Stimulated activated CD8-positive, alpha-beta memory T cell treated with anti-CD3 and anti-CD28 coated beads, Interleukin-15, amount 100 ng/mL, for 48 hours (primary cell): ENCODE measurements around the gene ABCG5.

Experiments
- DNase-seq, 2 donors: peaks; one replicate each; pipeline ENCODE4 v3.0.0-alpha.2; 2020; ENCODE audit warnings: low read depth in 2 of 2

The ABCG5 gene

DNA sequence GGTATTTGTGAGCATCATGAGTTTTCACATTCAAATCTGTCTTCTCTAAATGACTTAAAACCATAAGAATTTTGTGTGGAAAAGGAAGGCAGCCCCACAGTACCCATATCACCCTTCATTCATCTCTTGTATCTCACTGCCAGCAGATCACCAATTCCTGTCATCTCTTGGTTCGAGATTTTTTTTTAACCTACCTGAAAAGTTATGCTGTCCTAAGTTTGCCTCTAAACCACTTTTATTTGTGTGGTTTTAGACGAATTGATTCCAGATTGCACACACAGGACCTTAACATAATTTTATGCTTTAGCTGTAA is 32.0 kb downstream of the ABCG5 start:
- no peak for DNase-seq

DNA sequence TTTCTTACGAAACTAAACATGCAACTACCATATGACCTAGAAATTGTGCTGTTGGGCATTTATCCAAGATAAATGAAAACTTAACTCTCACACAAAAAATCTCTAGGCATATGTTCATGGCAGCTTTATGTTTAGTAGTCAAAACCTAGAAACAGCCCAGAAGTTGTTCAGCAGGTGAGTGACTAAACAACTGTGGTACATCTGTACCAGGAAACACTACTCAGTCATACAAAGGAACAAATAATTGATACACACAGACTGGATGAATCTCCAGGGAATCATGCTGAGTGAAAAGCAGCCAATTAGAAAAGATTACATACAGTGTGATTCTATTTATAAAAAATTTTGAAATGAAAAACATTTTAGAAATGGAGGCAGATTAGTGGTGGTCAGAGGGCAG is 35.5 kb downstream of the ABCG5 start:
- no peak for DNase-seq

DNA sequence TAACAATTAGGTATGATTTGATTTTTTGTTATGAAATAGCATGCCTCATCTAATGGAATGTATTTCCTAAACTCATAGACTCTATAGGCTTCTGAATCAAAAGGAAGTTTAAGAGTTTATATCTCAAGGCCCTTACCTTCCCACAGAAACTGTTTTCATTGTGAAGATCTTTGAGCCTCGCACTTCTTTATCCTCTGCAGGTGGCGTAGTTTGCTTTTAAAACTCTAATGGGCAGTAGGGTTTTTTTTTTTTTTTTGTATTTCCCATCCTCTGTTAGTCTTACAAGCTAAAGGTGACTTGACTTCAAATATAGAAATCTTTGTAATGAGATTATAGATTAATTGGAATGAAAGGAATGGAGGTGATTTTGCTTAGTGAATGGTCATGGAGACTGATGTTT is 36.5 kb downstream of the ABCG5 start:
- no peak for DNase-seq

DNA sequence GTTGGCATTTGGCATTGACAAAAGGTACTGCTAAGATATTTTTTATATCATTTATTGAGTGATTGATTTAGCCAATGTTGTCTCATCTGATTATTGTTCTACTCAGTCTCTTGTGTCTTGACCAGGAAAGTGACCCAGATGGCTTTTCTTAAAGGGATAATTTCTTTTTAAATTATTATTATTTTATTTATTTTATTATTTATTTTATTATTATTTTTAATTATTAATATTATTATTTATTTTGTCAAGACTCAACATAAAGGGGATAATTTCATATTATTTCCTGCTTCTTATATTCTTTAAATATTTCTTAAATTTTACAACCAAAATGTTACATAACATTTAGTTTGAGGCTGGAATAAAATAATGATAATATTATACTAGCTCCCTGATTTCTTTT is 37.7 kb downstream of the ABCG5 start:
- DNase-seq, result no peak

DNA sequence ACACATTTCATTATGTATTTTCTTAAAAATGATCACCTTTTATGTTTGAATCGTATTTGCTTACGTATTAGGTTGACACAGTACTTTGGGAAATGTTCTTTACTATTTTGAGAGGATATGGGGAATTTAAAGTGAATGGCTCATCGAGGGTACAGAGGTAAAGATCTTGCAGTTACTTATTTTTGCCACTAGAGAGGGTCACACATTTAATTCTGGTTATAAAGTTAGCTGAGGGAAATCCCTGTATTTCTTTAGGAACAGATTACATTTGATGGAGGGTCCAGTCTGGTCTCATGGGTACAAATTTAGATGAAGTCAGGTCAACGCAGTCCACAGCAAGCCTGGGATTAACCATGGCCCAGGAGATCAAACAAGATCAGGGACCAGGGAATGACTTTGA is 40.3 kb downstream of the ABCG5 start:
- DNase-seq, result no peak

DNA sequence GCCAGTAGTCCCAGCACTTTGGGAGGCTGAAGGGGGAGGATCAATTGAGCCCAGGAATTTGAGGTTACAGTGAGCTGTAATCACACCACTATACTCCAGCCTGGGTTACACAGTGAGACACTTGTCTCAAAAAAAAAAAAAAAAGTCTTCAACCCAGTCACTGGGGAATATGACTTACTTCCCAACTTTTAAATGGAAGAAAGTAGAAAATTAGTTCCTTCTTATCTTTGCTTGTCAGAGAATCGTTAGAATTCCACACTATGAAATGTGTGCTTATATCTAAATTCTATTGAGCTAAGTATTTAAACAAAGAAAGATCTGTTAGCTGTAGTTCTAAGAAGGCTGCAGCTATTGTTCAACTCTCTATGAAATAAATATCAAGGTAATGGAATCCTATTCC is 42.4 kb downstream of the ABCG5 start:
- DNase-seq, result no peak

DNA sequence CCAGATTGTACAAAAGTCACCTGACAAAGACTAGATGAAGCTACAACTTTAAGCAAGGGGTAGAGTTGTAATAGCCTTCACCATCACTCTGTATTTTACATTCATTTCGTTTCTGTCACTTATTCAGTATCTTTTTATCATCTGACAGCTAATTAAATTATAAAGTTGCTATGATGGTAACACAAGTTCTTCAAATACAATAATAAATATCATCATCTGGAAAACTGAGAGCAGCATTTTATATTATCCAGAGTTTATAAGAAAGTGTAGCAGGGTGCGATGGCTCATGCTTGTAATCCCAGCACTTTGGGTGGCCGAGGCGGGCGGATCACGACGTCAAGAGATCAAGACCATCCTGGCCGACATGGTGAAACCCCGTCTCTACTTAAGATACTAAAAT is 43.7 kb downstream of the ABCG5 start:
- no peak for DNase-seq

DNA sequence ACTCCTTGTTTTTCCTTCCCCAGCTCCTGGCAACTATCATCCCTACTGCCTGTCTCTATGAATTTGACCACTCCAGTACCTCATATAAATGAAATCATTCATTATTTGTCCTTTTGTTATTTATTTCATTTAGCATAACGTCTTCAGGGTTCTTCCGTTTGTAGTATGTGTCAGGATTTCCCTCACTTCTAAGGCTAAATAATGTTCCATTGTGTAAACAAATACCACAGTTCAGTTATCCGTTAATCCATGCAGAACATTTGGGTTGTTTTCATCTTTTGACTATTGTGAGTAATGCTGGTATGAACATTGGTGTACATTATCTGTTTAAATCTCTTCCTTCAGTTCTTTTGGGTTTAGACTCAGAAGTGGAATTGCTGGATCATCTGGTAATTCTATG is 46.0 kb downstream of the ABCG5 start:
- no peak for DNase-seq

DNA sequence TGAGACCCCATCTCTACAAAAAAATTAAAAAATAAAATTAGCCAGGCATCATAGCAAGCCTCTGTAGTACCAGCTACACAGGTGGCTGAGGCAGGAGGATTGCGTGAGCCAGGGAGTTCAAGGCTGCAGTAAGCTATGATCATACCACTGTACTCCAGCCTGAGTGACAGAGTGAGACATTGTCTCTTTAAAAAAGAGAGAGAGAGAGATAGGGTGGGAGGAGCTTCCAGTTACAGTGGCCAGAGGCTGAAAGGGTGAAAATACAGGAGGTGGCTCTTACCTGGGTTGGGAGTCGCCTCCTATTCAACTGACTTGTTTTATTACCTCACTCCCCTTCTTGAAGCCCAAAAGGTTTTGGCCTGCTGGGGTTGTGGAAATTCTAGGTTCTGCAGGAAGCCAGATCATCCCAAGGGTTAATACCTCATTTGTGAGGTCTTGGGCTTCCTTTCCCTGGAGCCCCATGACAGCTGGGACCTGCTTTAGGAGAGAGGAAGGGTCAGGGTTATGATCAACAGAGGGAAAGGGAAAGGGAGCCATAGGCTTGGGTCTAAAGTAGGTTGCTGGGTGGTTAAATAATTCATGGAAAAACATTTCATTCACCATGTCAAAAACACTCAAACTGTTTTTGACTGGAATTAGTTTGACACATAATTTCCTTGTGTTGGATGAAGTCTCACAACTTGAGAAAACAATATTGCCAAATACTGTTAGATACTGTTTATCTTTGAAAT is 47.4 kb downstream of the ABCG5 start:
- DNase-seq, result no peak

DNA sequence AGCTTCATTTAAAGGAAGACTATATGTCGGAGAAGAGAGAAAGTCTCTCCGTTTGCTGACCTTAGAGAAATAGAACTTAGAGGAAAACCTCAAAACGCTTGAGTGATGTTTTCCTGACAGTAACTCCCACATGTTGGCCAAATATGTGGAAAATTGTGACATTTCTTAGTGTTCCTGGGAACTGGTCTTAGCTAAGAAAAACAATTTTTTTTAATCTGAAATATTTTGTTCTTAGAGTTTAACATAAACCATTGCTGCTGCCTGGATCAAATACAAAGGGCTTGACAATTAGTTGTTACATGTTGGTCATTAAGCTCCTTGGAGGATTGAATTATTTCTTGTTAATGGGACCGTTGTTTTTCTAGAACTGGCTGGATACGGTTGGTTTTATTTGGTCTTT is 48.5 kb downstream of the ABCG5 start:
- no peak for DNase-seq

DNA sequence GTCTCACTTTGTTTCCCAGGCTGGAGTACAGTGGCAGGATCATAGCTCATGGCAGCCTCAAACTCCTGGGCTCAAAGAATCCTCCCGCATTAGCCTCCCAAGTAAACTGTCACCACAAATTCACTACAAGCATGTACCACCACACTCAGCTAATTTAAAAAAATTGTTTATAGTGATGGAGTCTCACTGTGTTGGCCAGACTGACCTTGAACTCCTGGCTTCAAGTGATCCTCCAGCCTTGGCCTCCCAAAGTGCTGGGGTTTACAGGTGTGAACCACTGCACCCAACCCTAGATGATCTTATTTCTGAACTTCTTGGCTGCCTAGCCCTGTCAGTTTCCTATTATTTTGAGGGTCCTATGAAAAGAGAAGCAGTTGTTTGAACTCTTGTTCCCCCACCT is 50.0 kb downstream of the ABCG5 start:
- DNase-seq, result no peak

DNA sequence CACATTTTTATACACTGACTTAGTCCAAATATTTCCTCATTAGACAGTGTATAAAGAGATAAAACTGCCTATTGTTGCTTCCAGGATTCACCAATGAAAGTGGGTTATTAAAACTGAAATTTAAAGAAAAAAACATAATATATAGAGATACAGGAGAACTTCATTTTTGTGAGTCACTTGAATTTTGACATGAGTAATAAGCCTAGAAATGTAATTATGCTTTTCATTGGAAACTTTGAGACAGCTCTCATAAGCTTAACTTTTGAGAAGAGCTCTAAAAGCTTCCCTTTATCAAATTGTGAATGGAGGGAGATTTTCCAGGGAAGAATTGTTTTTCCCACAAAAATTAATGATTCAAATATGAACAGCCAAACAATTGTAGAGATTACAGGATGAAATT is 50.7 kb downstream of the ABCG5 start:
- no peak for DNase-seq

DNA sequence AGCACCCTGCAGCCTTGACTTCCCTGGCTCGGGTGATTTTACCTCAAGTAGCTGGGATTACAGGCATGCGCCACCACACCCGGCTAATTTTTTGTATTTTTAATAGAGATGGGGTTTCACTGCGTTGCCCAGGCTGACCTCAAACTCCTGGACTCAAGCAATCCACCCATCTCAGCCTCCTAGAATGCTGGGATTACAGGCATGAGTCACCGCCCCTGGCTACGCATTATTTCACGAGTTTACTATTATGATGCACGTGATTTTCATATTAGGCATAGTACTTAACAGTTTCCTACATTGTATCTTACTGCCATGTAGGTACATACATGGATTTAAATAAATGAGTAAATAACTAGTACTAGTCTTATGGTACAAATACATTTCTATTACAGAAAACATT is 60.4 kb downstream of the ABCG5 start:
- no peak for DNase-seq

DNA sequence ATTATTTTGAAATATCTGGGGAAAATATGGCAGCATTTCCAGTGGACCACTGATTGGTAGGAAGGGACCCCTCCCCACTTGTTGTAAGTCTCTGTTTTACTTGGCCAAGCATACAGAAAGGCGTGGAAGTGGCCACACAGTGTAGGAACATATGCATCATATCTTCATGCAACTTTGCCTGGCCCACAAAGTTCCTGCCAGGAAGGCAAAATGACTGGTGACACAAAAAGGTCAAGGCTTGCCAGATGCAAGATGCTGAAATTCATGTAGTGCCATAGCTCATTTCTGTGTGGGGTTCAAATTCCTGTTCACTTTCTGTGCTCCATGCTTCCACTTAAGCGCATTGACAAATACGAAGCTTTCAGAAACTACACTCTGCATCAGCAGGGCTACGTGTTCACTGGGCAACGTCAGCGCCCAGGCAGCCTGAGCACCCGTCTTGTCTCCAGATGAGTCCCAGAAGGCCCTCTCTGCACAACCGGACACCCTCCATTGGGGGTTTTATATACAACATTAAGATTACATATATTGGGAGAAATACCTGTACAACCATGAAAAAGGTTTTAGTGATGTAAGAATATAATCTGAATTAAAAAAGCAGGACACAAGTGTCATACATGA is 61.2 kb downstream of the ABCG5 start:
- DNase-seq, result peak; percentile 9 to 27

DNA sequence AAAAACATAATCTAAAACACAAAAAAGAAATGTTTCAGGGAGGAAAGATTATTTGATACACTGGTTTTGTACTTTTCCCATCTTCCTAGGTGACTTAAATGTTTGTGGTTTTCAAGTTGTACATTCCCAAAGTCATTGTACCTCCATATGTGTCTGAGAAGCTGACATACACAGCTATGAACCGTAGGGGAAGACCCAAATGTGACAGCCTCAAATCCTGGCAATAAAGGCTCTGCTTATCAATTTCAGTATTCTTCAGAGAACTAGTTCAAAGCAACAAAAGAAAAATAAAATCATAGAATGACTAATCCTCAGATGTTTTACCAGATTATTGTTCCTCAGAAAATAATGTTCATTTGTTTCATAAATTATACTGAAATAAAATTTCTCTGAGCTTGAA is 62.3 kb downstream of the ABCG5 start:
- DNase-seq, result no peak

DNA sequence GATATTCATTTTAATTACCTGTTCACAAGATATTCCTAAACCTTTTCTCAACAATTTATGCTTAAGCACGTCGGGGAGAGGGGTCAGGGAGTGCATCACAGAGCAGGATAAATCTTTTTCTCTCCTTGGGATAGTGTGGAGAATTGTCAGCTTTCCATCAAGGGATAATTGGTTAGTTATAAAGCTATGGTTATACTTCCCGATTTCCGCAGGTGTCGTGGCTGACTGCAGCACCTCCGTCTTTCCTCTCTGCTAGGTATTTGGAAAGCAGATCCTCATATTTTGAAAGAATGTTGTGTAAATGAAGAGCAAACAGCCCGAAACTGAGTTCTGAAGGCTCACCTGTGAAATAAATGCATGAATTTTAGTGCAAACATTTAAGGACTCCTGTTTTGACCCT is 64.0 kb downstream of the ABCG5 start:
- DNase-seq, result no peak

DNA sequence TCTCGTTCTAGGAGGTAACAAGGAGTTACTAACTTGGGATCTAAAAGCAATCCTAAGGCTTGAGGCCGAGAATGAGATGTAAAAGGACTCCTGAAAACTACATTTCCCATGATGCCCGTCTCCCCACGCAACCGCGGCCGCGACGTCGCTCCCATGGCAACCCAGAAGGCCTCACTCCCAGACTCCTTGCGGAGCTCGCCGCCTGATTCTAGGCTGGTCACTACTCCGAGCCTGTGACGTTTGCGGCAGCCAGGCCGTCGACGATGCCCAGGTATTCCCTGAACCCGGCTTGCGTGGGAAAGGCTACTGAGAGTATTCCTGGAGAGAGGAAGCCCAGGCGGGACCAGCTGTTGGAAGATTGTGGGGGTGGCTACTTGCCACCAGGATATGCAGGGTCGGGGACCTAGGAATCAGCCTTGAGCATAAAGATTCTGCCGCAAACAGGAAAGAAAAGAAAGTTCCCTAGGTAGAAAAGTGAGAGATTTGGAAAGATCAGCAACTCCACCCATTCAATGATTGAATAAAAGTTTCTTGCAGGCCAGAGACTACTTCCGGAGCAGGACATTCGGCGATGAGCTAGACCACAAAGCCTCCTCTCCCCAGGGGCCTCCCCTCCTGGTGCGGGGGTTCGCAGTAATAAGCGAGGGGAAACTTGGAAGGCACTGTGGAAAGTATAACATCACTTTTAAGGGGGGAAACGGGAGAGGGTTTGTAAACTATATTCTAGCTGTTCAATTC is 64.6 kb downstream of the ABCG5 start, which contains the start of gene DYNC2LI1:
Gene DYNC2LI1, plus strand, starts transcription at position 164 of the 738 bp plus-strand sequence. Its CDS starts 100 bp downstream, at position 264.
- peak; percentile 75 to 80 for DNase-seq

DNA sequence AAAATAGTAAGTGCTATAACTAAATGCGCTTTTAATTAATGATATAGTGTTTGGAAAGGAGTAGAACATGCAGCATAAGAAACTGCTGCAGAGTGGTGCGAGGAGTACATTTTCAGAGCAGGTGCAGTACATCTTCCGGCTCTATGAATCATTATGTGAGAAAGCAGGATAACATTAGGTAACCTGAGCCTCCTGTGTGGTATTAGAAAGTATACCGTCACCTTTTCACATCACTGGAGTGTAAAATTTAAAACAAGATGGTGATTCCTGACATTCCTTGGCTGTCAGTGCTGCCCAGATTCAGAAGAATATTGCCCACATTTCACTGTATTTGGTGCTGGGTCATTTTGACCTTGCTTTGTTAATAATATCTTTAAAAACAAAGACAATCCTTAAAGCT is 72.6 kb downstream of the ABCG5 start:
- DNase-seq, result no peak

DNA sequence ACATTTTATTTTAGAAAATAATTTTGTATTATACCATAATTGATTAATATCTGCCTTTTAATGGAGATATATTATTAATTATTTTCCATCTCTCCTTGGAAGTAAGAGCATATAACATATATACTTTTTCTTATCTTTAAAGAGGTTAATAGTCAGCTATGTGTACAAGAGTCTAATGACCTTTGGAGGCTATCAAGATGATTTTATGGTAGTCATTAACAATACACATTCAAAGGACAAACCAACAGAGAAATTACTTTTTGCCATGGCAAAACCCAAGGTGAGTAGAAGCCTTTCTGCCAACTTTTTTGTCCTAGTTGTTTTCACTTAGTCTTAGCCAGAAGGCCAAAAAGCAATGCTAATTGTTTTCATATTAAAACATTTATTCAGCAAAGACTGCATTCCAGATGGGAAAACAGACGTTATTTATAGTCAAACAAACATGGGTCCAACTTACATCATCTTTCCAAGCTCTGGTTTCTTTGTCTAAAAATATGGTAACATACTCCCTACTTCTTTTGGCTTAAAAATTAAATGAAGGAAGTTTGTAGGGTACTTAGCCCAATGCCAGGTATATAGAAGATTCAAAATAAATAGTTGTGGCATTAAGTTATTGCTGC is 74.4 kb downstream of the ABCG5 start:
- DNase-seq, result no peak

DNA sequence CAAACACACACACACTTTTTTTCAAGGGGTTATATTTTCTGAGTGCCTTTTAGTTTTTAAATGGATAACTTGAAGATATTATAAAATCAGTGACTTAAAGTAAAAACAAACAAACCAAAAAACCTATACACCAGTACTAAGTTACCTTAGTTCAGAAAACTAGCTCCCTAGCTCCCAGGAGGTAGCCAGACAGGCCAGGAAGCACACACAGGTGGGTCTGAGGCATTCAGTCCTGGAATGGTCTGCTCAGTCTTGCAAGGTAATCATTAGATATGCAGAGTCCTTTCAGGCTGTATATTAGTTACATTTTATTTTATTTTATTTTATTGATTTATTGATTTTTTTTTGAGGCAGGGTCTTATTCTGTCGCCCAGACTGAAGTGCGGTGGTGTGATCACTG is 75.5 kb downstream of the ABCG5 start:
- DNase-seq, result no peak
